ENCODE data around the gene MAPK1.

- TF ChIP-seq POLR2A (IDR thresholded peaks at IDR 0.05) = no peak
- TF ChIP-seq, protein P1, sequence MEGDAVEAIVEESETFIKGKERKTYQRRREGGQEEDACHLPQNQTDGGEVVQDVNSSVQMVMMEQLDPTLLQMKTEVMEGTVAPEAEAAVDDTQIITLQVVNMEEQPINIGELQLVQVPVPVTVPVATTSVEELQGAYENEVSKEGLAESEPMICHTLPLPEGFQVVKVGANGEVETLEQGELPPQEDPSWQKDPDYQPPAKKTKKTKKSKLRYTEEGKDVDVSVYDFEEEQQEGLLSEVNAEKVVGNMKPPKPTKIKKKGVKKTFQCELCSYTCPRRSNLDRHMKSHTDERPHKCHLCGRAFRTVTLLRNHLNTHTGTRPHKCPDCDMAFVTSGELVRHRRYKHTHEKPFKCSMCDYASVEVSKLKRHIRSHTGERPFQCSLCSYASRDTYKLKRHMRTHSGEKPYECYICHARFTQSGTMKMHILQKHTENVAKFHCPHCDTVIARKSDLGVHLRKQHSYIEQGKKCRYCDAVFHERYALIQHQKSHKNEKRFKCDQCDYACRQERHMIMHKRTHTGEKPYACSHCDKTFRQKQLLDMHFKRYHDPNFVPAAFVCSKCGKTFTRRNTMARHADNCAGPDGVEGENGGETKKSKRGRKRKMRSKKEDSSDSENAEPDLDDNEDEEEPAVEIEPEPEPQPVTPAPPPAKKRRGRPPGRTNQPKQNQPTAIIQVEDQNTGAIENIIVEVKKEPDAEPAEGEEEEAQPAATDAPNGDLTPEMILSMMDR (IDR thresholded peaks at IDR 0.05) = no peak
Observed at GRCh38 chr22:21779444-21779843, 88.0 kb downstream of the MAPK1 start.

All from heart left ventricle (tissue), 13 donors.